Measurements from ENCODE around the gene NDST4. TPM values are rescaled to one million over a fixed set of nuclear protein-coding genes. Genes with fewer than 3 reads are reported as not detected.

NDST4 gene
- total and polyA plus RNA-seq, 2 of the 4 experiments (the other 2 are of a cell fraction): not detected

DNA sequence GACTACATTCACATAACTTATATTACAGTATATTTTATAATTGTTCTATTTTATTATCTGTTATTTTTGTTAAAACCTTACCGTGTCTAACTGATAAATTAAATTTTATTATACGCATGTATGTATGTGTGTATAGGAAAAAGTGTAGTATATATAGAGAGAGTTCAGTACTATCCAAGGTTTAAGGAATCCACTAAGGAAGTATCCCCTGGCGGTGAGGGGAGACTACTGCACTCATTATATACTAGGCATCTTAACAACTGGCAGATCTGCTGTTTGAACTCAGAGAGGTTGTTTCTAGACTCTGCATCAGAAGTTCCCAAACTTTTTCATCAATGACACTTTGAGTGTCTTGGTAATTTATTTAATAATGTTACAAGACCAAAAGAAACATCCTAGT is 70.9 kb downstream of the NDST4 start:
- CTCF ChIA-PET: no interaction called here
- no peak overlapping the region for H2BK5ac ChIP-seq (ENCODE audit: low read depth, low read length, poor library complexity, severe bottlenecking)
- H3K9me1 ChIP-seq (ENCODE audit: insufficient read depth, low read length): no peaks in the 10 kb centered on the region
- H3K4me1 ChIP-seq (ENCODE audit: control insufficient read depth, insufficient read depth, low read length): no peaks in the 10 kb centered on the region
- H4K20me1 ChIP-seq (ENCODE audit: insufficient read depth, low read length): no peaks in the 10 kb centered on the region
- H3K14ac ChIP-seq (replicated peaks; ENCODE audit: low read depth, low read length): no peak overlapping the region
- no peak overlapping the region for H3K4ac ChIP-seq (ENCODE audit: low read depth, low read length)
- POLR2A ChIA-PET (ENCODE audit: unreplicated experiment): no interaction called here
- H3K36me3 ChIP-seq (ENCODE audit: control insufficient read depth, insufficient read depth, low read length): no peaks in the 10 kb centered on the region
- no peak overlapping the region for H3K56ac ChIP-seq (ENCODE audit: extremely low read depth, insufficient read depth, low read length)
- intact Hi-C loops (cut with micrococcal nuclease) (no loop called here), in situ Hi-C loops (cut with MboI; ENCODE audit: low sequenced_read_pairs) (no loop called here), dilution Hi-C loops (cut with HindIII; ENCODE audit: low sequenced_read_pairs, unreplicated experiment) (no loop called here)
- H3K4me2 ChIP-seq (ENCODE audit: low read depth, low read length): no peak overlapping the region
- H3K4me3 ChIP-seq (ENCODE audit: insufficient read depth, low read depth, low read length): no peak overlapping the region
- H2AK5ac ChIP-seq (ENCODE audit: low read depth, low read length): no peak overlapping the region
- TF ChIP-seq POLR2A (IDR thresholded peaks at IDR 0.05; ENCODE audit: low read depth, low read length) (no peak), MAZ (IDR thresholded peaks at IDR 0.05; ENCODE audit: borderline replicate concordance, low read depth, low read length) (no peak), BHLHE40 (IDR thresholded peaks at IDR 0.05; ENCODE audit: low read depth, low read length) (no peak), FOS (IDR thresholded peaks at IDR 0.05; ENCODE audit: low read depth, low read length) (no peak), SMC3 (IDR thresholded peaks at IDR 0.05; ENCODE audit: low read depth, low read length) (no peak), RFX5 (IDR thresholded peaks at IDR 0.05; ENCODE audit: low read depth, low read length) (no peak)
- TF ChIP-seq, protein P1, sequence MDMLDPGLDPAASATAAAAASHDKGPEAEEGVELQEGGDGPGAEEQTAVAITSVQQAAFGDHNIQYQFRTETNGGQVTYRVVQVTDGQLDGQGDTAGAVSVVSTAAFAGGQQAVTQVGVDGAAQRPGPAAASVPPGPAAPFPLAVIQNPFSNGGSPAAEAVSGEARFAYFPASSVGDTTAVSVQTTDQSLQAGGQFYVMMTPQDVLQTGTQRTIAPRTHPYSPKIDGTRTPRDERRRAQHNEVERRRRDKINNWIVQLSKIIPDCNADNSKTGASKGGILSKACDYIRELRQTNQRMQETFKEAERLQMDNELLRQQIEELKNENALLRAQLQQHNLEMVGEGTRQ (IDR thresholded peaks at IDR 0.05; ENCODE audit: low read depth, low read length): no peak
- DNase-seq (no peak), ATAC-seq (ENCODE audit: low read depth) (no peak)
- no peaks in the 10 kb centered on the region for H3K9me3 ChIP-seq (ENCODE audit: control insufficient read depth, insufficient read depth, low read length)
- no TSS peak for BruUV-seq (replicated peaks)
- no peak overlapping the region for H3K23ac ChIP-seq (ENCODE audit: low read depth, low read length)
- H3K27me3 ChIP-seq (ENCODE audit: control insufficient read depth, insufficient read depth, low read length): no peaks in the 10 kb centered on the region
- H3K18ac ChIP-seq (ENCODE audit: low read depth, low read length): no peak overlapping the region
- no peak overlapping the region for H2BK20ac ChIP-seq (ENCODE audit: low read depth, low read length)
- no peak overlapping the region for H2BK120ac ChIP-seq (ENCODE audit: low read depth, low read length)
- no peak overlapping the region for H4K91ac ChIP-seq (ENCODE audit: insufficient read depth, low read depth, low read length)
- no peak overlapping the region for H2AFZ ChIP-seq (replicated peaks; ENCODE audit: low read length, poor library complexity)
- WGBS, 2 experiments (ENCODE audit: extremely low coverage in 2 of 2, insufficient read length in 1 of 2): 100% methylated on average over 1 of the region's 3 CpGs; no CpG with 5 or more reads in 1 of the 2 experiments
- H3K9ac ChIP-seq (ENCODE audit: low read depth, low read length): no peak overlapping the region
- H3K79me1 ChIP-seq (ENCODE audit: low read depth in 1 of 2, low read length in 2 of 2): no peaks in the 10 kb centered on the region
- no peak overlapping the region for H3K27ac ChIP-seq (ENCODE audit: insufficient read depth, low read length)
- H4K8ac ChIP-seq (ENCODE audit: low read depth in 2 of 2, low read length in 2 of 2): no peak overlapping the region
- H2AK9ac ChIP-seq (replicated peaks; ENCODE audit: low read depth, low read length, poor library complexity): no peak overlapping the region
- H4K5ac ChIP-seq (ENCODE audit: low read depth, low read length): no peak overlapping the region
- no peak overlapping the region for H2BK15ac ChIP-seq (ENCODE audit: low read depth, low read length)
